HG03066 (cell line): ENCODE results near the gene HOXA3.

Experiments
- ATAC-seq: cut with Tn5 transposase; IDR thresholded peaks from one replicate; pipeline ENCODE4 v1.9.1; 2021; ENCODE audit warnings: low read depth; ENCODE audit not compliant: unreplicated experiment

Gene HOXA3

DNA sequence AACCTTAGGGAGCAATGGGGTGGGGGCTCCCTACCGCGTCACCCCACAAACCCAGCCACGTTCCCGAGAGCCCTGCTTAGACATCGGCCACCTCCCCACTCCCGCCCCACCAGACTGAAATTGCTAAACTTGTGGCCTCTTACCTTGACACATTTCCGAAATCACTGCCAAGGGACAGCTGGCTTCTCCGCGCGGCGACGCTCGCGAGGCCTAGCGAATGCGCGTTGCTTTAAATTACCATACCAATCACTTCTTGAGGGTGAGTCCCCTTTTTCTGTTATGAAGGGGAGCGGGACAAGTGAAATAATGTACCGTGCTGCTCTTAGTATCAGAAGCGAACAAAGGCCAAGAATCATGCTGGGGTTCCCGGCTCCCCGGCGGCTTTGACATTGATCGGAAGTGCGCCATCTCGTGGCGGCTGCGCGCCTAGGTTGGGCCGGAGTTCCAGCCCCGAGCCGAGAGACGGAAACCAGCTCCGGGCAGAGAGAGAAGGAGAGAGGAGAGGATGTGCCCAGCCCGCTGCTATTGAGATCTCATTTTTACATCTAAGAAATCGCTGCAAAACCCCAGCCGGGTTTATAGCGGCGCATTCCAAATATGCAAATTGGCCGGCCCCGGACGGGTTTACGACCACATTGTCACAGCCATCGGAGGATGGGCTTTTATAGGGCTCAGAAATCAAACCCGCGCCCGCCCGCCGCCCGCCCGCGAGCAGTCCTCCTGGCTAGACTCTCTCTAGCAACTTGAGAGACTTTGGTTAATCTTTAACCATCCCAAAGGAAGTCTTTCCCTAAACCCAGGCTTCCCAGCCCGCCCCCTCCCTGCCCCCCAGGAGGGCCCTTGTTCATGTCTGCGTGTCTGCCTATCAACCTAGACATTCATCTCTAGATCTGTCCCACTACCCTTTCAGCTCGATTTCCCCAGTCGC is 27.4 kb upstream of the HOXA3 start:
- ATAC-seq, result no peak

DNA sequence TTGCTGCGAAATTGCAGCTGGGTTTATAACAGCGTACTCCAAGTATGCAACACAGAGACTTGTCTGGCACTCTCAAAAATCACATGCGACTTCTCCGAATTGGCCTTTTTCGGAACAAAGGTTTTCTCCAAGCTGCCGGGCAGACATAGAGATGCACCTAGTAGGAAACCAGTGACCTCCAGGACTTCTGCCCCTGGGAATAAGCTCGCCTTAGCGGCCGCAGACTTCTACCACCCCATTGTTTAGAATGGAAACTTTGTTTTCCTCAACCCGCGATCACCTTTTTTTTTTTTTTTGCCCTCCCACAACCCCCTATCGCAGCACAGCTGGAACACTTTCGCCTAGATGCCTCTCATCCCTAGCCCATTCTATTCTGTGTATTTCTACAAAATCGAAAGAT is 26.6 kb upstream of the HOXA3 start:
- ATAC-seq, result no peak

DNA sequence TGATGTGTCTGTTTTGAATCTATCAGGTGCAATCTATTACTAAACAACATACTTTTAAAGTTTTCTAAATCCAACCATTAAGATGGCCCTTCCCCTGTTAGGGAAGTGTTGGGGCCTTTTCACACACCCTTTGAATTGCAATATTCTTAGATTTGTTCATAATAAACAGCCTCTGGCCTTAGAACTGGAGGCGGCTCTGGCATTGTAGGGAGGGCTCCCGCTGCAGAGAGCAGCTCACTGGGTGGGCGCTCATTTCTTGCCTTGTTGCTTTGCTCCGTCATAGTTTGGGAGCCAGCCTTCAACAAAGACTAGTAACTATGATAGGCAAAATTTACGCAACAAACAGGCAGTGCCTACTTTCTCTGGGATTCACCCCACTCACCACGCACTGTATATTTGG is 26.0 kb upstream of the HOXA3 start:
- ATAC-seq, result no peak

DNA sequence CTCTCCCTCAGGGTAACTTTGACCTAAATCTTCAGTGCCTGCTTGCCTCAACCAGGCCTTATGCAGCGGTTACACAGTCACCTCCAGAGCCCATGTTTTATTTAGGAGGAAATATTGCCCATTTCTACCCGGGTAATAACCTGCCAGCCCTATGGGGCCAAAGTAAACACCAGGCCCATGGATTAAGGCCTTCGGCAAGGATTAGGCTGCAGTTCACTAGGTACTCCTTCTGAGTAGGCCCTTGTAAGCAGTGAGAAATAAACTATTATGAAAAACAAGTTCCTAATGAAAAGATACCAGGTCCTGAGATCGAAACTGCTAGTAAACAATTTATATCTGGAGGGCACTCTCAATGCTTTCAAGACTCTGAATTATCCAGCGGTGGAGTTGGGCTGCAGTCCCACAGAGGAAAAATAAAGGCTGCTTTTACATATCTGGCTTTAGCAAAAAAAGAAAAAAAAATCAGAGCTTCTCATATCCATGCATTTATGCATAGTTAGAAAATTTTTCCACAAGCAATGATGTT is 25.5 kb upstream of the HOXA3 start:
- no peak for ATAC-seq

DNA sequence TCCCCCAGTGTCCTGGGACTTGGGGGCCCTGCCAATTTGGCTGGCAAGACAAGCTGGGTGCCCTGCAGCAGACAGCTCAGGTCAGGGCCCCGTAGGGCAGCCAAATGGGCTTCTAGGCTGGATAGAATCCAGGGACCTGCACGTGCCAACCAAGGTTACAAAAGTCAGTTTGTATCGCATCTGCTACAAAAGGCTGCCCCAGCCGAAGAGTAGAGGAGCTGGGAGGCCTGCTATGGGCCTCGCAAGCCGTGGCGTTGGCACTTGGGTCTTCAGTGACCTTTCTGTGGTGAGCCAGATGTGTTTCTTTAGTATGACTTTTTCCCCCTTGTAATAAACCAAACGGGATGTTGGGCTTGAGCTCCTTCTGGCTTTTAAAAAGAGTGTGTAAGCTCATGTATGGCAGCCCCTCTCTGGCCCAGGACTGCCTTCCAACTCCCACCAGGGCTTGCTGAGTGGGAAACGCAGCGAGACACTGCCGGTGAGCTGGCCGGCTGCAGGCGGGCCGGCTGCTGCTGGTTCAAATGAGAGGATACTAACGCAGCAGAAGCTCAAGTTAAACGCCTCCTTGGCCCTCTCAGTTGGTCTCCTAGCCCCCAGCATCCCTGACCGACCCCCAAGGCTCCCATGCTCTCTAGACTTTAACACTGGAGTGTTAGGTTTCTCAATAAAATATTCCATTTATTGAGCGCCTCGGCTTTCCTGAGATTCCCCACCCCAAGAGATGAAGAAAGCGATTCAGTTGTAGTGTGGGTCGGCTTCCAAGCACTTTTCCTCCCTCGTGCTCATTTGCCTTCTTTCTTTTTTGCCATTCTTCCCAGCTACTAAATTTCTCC is 24.8 kb upstream of the HOXA3 start:
- no peak for ATAC-seq

DNA sequence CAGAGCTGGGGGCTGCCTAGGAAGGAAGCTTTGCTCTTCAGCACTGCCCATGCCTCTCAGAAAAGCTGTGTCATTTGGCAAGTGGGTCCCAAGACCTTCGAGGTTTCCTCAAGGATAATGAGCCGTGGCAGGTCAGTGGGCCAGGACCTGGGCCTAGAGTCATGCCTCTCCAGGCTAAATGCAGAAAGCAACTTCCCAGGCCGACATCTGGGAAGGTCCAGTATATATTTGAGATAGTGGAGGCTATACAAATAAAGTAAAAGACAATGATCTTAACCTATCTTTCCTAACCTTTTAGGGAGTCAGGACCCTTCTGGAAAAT is 24.1 kb upstream of the HOXA3 start:
- no peak for ATAC-seq

DNA sequence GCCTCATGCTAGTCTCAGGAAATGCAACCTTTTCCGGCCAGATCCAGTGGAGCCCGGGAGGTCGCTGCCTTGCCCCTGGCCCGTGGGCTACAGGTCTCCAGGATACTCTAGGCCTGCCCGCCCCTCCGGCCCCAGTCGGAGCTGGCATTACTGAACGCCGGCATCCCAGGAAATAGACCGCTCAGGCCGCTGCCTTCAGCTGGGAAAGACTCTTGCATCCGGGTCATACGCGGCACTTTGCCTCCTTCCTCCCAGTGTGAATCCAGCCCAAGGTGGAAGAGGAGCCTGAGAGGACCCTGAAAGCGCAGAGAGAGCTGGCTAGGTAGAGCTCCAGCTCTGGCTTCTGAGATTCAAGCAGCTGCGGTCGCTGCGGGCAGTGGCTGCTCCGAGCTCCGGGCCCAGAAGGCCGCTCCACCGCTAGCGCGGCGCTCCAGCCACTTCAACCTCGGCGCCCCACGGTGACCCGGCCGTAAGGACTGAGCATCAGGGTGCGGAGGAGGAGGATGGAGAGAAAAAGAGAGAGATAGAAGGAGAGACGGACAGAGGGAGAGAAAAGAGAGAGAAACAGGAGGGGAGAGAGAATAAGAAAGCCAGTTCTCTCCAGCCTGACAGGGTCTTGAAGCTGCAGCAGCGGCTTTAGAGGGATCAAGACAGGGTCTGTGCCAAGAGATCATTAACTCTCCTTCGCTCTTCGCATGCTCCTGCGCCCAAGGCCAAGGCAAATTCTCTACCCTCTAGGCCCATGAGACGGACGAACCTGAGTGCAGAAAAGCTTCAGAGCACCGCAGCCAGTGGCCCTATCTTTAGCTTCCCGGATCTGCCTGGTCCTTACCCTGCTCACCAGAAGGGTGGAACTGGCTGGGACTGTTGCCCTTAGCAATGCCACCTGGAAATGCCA is 23.5 kb upstream of the HOXA3 start:
- no peak for ATAC-seq

DNA sequence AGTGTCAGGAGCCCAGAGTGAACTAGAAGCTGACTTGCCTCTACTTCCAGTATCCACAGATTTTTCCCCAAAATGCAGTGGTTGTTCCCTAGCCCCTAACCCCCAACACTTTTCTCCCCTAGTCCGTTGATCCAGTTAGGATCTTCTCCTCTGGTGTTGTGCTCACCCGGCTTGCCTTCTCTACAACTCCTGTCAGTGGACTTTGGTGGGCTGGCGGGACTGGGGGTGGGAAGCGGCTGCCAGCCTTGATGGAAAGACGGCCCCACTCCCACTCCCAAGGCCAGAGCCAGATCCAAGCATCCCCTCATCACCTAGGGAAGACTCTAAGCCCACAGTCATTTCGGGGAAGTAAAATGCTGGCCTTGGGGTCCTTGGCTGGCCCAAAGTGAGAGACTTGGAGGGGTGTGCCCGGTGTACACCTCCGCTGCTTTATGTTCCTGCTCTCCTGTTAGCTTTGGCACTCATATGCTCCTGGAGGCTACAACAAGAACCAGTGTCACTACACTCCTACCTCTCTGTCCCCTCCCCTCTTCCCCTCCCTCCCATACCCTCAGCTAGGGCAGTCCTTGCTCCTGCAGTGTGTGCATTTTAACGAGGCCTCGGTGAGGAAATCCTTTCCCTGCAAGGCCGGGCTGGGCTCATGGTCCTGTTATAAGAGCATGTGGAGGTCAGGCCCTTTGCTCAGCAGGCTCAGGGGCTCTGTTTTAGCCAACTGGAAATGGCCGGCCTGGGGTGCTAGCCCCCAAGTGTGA is 22.7 kb upstream of the HOXA3 start:
- ATAC-seq, result no peak

DNA sequence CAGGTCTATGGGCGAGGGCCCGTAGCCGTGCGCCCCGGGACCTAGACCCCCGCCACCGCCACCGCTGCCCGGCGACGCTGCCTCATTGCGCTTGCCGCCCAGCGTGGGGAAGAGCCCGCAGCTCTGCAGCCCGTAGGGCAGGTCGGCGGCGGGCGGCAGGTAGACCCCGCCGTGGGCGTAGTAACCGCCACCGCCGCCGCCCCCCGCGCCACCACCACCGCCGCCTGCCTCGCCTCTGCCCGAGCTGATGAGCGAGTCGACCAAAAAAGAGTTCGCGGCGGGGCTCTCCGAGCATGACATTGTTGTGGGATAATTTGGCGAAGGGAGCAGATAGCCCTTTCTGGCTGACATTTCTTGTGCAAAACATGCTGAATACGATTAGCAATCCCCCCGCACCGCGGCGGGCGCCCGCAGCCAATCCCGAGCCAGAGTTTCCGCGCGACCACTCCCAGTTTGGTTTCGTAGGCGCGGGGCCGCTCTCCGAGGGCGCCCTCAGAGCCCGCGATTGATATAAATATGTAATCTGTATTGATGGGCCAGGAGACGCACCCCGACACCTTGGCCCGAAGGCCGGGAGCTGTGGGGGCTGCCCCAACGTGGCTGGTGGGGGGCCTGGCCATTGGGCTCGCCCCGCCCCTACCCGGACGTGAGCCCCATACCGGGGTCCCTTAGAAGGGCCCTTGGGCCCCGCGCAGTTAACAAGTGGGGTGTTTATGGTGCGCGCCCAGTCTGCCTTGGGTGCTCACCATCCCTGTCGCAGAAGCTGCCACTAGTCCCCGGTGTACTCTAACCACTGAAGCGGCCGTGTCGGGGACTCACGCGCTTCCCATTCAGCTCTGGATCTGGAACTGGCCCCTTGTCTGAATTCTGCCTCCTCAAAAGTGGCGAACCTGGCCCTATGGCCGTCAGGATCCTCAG is 21.8 kb upstream of the HOXA3 start, which contains the start of gene HOXA10:
Gene HOXA10 (minus strand): TSS at position 365 of the 918 bp plus-strand sequence. CDS start 14 bp downstream, at position 351.
- ATAC-seq, result no peak

DNA sequence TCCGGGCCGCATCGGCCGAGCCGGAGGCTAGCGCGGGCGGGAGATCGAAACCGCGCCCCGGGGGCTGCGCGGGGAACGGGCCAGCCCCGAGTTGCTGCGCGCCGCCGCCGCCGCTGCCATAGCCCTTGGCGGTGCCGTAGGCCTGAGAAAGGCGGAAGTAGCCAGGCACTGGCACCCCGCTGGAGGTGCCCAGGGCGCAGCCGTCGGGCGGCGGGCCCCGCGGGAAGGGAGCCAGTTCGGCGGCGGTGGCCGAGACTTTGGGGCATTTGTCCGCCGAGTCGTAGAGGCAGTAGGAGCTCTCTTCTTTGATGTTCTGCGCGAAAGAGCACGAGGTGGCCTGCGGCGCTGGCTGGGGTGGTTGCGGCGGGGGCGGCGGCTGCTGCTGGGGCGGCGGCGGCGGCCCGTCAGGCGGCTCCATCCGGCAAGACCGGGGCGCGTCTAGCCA is 21.1 kb upstream of the HOXA3 start:
- no peak for ATAC-seq

DNA sequence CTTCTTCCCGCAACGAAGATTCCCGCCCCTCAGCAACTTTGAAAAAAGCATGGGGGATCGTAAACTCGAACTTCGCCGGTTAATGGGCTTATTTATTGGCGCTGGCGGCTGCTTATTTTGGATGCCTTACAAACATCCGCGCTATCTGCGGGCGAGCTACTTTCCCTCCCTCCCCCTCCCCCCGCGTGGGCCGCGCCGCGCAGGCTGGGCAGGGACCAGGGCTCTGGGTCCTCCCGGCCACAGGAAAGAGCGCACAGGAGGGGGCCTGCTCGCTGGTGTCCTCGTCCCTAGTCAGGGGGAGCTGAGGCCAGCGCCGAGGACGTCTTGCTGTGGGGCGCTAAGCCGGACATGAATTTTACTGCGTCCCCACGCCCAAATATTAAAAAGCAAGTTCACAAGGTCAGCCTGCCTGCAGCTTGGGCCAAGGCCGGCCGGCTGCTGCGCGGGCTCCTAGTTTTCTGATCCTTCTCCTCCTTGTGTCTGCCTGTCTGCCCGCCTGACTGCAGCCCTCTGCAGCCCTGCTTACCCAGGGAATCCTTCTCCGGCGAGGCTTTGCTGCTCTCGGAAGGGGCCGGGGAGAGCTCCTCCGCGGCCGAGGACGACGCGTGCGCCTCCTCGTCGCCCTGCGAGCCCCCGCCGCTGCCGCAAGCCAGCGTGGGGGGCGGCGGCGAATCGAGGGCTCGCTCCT is 20.6 kb upstream of the HOXA3 start:
- ATAC-seq, result no peak

DNA sequence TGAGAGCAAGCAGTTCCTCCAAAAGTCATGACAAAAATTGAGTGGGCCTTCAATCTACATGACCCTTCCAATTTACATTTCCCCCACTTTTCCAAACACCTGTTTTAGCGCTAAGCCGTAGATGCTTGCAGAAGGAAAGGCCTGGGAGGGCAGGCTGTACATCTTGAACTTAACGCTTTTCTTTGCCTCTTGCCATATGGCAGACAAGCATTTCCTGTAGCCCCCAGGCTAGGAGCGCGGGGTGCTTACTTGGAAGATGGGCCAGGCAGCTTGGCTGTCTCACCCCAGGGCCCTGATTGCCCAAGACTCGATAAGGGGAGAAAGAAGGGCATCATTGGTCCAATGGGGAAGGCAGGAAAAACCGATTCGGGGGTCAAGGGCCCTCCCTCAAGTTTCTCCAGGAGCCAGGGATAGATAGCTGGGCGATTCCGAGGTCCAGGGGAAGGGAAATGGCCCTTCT is 20.0 kb upstream of the HOXA3 start:
- no peak for ATAC-seq

DNA sequence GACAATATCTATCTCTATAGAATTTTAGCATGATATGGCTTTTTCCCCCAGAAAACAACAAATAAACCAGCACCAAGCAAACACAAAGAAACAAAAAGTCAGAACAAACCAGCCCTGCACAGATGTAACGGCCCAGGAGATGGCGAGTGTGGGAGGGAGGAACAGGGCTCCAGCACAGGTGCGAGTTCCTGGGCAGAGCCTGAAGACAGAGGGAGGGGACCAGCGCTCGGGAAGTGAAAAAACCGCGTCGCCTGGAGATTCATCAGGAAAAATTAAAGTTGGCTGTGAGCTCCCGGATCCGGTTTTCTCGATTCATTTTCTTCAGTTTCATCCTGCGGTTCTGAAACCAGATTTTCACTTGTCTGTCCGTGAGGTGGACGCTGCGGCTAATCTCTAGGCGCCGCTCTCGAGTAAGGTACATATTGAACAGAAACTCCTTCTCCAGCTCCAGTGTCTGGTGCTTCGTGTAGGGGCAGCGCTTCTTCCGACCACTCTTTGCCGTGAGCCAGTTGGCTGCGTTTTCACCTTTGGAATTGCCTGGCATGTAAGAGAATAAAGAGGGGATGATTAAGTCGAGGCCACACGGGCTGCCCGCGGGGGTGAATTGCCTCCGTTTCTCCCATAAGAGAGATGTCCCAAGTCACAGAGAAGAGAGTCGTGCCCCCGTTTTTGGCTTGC is 19.4 kb upstream of the HOXA3 start:
- no peak for ATAC-seq

DNA sequence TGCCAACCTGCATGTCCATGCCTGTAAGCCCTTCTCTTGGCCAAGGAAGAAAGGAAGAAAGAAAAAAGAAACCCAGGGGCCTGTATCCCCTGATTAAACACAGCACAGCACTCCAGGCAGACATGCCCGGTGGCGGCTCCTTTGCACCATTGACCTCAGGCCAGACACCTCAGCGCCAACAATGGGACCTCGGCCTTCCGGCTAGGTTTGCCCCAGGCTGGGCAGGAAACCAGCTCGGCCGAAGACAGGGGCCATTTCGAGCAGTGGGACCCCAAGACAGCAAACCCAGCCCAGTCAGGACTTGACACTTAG is 18.9 kb upstream of the HOXA3 start:
- ATAC-seq, result no peak

DNA sequence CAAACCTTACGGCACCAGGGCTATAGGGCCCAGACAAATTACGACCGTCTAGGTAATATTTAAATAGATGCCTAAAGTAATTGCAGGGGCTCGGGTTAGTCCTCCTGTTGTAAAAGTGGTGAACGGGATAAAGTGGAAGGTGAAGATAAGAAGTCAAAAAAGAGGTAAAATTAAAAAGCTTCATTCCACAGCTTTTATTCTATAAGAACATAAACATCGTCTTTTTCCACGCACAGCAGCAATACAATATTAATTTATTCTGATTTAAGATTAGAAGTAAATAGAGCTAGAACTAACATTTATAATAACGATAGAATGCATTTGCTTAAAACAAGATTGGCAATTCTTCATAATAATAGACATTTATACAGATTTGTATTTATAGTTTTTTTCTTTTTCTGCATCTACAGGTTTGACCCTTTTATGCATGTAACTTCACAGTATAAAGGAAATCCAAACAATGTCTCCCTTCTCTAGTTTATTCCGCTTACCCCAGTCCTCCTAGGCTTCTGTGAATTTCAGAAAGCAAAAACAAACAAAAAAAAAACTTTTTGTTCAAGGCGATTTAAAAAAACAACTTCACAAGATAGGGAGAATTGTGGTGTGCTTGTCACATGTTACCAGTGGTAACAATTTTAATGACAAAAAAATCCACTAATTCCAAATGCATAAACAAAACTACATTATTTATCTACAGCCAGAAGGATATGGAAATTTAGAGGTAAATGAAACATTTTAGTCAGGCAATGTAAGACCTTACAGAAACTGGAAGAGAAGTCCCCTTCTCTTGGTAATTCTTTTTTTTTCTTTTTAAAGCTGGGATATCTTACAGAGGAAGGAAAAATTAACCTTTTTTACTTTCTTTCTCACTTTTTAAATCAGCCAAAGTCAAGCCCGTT is 18.3 kb upstream of the HOXA3 start:
- ATAC-seq, result no peak

DNA sequence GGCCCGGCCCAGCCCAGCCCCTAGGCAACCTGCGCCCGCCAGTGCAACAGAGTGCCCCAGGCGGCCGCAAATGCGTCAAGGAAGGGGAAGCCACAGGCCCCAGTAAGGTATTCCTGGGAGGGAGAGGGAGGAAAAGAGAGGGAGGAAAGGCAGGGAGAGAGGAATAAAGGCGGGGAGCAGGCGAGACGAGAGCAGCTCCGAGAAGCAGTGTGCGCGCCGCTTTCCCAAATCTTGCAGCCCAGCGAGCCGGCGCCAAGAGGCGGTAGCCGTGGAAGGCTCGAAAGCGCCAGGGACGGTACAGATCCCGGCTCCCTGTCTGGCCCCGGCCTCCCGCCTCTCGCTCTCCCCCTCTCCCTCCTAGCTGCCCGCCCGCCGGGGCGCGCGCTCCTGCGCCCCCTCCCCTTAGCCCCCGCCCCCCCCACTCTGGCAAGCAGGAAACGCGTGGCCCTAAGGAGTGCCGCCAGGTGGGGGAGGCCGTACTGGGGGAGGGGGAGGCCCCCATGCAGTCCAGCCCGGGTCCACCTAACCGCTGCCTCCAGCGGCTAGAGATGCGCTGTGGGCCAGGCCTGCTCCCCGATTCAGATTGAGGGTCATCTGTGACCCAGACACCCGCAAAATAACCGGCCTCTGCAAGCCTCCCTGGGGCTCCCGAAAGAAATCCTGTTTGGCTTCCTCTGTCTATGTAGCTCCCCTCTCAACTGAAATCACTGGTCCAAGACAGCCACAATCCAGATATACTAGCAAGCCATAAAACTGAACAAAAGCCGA is 17.5 kb upstream of the HOXA3 start:
- ATAC-seq, result no peak
